GM21825 (cell line): ENCODE measurements around the gene TSPAN13.
"Not testable (repeated sequence)": the region's sequence is repeated elsewhere in the genome, so short reads cannot be mapped to it uniquely, and the experiment has no call there.

Experiments used
- ATAC-seq: cut with Tn5 transposase; IDR thresholded peaks from one replicate; pipeline ENCODE4 v1.9.1; 2021; ENCODE audit warnings: mild to moderate bottlenecking, moderate library complexity; ENCODE audit not compliant: unreplicated experiment

TSPAN13 gene

DNA sequence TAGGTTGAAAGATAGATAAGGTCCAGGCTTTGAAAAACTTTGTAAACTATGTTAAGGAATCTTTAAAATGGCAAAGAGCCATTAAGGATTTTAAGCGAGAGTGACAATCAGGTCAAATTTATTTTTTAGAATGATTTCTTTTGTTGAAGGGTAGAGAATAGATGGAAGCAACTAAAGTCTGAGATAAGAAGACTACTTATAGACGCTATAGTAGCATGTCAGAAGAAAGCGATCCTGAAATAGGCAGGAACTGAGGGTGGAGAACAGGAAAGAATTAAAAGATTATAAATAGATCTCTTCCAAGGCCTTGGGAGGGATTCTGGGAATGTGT lies 13.0 kb upstream of the TSPAN13 start:
- no peak for ATAC-seq

DNA sequence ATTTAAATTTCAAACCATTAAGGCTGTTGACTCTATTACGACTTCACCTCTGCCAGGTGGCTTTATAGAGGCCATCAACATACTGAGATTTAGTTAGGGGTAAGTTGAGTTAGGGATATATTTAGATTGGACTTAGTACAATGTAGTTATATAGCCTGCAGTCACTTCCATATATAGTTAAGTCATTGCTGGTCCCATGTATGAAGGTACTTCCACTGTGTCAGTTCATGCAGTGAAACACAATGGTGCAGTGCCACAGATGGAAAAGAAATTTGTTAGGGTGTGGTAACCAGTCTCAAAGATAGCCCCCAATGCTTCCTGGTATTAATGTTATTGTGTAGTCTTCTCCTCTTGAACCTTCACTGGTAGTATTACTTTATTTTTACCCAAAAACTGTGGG lies 12.6 kb upstream of the TSPAN13 start:
- no peak for ATAC-seq

GRCh38 chr7:16741676-16742075 lies 11.9 kb upstream of the TSPAN13 start:
- ATAC-seq: no peak

- no peak for ATAC-seq
These were observed 11.0 kb upstream of the TSPAN13 start for GRCh38 chr7:16742547-16742946.

DNA sequence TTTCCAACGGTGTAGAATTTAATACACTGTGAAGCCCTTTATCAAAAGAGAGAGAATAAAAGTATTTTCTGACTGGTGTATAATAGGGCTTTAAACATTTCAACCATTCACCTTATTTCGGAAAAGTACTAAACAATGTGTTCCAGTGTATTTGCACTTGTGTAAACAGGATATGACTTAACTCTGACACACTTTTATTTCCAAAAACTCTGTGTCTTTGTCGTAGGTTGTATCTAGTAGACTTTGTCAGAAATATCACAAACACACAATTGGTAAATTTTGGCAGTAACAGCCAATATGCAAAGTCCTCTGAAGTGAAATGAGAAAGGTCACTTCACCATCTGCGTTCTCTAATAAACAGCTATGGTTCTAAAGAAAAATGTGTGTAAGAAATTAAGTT lies 10.3 kb upstream of the TSPAN13 start:
- no peak for ATAC-seq

DNA sequence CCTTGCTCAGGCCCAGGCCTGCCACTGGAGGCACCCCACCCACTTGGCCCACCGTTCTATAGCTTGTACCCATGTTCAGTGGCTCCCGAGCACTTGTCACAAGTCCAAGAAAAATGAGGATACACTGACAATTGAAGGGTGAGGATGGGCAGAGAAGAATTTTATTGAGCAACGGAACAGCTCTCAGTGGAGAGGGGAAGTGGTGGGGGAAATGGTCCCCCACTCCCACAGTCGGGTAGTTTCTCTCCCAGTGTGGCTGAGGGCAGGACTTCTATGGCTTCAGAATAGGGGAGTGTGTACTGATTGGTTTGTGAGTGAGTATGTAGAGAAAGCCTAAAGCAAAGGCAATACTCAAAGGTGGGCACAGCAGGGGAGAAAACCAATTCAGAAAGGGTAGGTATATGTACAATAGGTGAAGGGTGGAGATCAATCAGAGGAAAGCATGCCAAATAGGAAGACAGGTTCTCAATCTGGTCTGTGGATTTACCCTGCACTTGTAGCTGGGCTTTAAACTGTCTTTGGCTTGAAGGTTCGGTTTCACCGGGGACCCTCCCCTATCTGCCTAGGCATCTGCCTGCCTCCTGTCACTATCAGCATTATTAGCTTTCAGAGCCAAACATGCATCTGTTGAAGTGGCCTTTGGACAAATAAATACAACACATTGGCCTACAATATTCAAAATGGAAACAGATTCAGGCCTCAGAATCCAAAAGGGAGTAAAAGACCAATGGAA lies 8.9 kb upstream of the TSPAN13 start:
- ATAC-seq: no peak

- ATAC-seq: no peak
These were observed 7.9 kb upstream of the TSPAN13 start for GRCh38 chr7:16745645-16746044.

DNA sequence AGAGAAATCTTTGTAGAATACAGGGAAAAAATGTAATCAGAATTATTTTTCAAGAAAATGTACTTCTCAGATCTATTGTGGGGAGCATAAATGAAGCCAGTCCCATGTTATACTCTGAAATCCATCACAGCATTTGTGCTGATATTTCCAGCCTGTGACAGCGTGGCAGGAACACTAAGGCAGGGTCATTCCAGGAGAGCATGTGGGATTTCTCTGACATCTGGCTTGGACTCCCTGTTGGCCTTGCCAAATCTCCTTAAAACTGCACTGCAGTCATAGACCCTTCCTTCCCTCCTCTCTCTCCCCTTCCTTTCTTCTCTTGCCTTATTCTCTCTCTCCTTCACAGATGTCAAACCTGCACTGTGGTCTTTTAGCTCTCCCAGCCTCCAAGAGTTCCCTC lies 6.5 kb upstream of the TSPAN13 start:
- ATAC-seq: no peak

DNA sequence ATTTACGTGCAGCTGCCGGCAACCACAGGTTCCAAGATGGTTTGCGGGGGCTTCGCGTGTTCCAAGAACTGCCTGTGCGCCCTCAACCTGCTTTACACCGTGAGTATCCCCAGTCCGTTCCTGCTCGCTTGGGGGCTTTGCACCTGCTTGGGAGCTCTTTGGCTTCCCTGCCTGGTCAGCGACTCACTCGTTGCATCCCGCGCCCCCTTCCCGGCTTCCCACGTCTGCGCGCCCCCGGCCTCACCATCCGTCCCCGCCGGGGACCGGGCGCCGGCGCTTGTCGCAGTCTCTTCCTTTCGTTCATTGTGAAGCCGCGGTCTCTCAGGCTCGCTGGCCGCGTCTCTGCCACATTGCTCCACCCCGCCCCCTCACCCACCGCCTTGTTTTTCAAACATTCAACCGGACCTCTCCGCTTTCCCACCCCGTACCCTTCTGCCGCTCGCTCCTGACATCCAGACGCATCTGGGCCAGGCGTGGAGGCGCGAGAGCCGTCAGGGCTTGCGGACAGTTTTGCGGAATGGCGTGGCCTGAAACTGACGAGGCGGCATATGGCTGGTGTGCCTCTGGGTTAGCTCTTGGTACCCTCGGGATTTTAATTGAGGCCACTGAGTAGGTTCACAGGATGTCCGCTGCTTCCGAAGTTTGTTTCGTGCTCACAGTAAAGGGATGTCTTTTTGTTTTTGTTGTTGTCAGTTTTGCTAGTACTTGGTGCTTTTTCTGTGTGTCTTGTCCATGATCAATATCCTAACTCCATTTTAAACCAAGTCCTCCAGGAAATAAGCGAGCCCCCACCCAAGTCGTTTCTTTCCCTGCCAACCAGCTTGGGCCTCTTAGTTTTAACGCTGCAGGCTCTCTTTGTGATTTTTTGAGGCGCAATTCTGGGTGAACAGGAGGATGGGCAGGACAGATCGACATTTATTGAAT lies 639 bp downstream of the TSPAN13 start:
- ATAC-seq: no peak

GRCh38 chr7:16754856-16755317 lies 1.3 kb downstream of the TSPAN13 start:
- no peak for ATAC-seq

DNA sequence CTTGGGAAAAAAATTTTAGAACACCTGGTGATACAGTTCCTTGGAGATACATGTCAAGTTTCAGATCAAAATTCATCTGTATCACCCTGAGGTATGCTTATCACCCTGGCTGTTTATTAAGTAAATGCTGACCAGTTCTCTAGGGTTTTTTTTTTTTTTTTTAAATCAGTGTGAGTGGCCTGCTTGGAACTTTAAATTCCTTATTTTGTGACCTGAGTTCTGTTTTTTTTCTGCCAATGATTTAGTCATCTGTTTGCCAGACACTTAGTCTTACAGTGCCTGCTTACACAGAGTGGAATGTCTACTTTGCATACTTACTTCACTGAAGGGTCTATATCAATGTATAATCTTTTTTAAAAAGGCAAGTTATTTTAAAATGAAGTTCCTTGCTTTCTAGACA lies 1.8 kb downstream of the TSPAN13 start:
- ATAC-seq: no peak

- ATAC-seq: no peak
These were observed 4.5 kb downstream of the TSPAN13 start for GRCh38 chr7:16758036-16758435.

GRCh38 chr7:16758631-16759611 lies 5.4 kb downstream of the TSPAN13 start:
- no peak for ATAC-seq

DNA sequence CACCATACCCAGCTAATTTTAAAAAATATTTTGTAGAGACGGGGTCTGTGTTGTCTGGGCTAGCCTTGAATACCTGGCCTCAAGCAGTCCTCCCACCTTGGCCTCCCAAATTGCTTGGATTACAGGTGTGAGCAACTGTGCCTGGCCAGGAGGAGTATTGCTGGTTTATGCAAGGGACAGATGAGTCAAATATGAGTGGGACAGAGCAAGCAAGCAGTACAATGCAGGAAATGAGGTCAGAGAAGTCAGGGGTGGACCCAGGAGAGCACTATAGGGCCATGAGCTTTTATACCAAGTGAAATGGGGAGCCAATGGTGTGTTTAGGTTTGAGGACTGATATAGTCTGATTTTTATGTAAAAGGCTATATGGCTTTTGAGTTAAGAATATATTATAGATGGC lies 6.3 kb downstream of the TSPAN13 start:
- ATAC-seq: no peak

- ATAC-seq: no peak
These were observed 8.6 kb downstream of the TSPAN13 start for GRCh38 chr7:16762177-16762576.

- no peak for ATAC-seq
These were observed 11.4 kb downstream of the TSPAN13 start for GRCh38 chr7:16764942-16765341.

- ATAC-seq: no peak
These were observed 11.9 kb downstream of the TSPAN13 start for GRCh38 chr7:16765436-16765859.

DNA sequence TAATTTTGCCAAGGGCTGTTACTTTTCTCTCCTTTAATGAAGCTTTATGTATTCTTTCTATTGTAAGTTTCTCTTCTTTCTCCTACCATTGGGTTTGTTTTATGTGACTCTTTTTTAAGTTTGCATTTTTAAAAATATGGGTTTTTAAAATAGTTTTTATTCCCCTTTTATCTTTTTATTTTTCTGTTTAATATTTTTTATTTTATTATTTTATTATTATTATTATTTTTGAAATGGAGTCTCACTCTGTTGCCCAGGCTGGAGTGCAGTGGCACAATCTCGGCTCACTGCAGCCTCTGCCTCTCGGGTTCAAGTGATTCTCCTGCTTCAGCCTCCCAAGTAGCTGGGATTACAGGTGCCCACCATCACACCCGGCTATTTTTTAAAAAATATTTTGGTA lies 16.4 kb downstream of the TSPAN13 start:
- ATAC-seq: not testable (repeated sequence)

DNA sequence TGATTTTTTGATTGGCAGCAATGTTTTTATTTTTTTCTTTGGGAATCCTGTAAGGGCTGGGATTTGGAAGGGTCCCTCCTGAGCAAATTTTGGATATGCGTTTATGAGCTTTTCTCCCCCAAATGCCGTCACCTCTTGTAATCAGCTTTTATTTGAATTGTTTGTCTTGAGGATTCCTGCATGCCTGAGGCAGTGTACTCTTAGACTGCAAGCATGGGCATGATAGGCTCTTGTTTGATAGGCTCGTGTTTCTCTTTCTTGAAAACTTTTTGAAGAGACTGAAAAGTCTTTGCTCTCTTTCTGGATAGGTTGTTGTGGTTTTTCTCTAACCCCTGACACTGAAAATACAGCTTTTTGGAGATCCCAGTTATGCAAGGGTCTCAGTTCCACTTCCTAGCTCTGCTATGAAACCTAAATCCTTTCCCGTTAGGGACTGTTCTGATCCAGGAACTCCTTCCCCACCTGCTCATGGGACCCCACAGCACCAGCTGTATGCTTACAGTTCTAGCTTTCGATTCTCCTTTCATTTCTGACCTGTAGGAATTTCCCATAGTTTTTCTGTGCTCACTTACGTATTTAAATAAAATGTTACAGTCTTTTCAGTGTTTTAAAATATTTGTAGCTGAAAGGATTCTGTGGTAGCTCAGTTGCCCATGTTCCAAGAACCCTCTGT lies 17.2 kb downstream of the TSPAN13 start:
- no peak for ATAC-seq

DNA sequence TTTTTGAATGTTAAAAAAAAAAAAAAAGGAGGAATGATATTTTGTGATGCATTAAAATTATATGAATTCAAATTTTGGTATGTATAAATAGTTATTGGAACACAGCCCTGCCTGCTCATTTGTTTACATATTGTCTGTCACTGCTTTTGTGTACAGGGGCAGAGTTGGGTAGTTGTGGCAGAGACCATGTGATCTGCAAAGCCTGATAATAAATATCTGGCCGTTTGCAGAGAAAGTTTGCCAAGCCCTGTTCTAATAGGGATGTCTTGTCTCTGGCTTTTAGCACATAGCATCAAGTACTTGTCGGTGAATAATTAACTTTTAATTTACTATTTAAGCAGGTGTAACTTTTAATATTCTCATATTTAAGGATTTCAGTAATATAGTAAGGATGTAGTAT lies 19.8 kb downstream of the TSPAN13 start:
- ATAC-seq: no peak
